Subcutaneous adipose tissue (tissue), 4 donors: ENCODE results near the gene ATG7. TPM values are rescaled to one million over a fixed set of nuclear protein-coding genes. Genes with fewer than 3 reads are reported as not detected.

Experiments used
- total RNA-seq, 4 donors: library from RNA; depleted of rRNA; stranded (reverse); fragments of >200 nt; gene quantifications; one replicate each; pipeline ENCODE4 v1.1.0, GENCODE V29; 2016
- TF ChIP-seq, protein P1 (sequence below): fragments of 450-650 bp; IDR thresholded peaks from one replicate; pipeline ENCODE4 v1.5.1; 2016; ENCODE audit warnings: low read depth, mild to moderate bottlenecking, control low read depth, antibody characterized with exemption, moderate library complexity

ATG7 gene
- total RNA-seq, 4 donors from 2014 or later = 55.0 to 130 (median 87.5) TPM

DNA sequence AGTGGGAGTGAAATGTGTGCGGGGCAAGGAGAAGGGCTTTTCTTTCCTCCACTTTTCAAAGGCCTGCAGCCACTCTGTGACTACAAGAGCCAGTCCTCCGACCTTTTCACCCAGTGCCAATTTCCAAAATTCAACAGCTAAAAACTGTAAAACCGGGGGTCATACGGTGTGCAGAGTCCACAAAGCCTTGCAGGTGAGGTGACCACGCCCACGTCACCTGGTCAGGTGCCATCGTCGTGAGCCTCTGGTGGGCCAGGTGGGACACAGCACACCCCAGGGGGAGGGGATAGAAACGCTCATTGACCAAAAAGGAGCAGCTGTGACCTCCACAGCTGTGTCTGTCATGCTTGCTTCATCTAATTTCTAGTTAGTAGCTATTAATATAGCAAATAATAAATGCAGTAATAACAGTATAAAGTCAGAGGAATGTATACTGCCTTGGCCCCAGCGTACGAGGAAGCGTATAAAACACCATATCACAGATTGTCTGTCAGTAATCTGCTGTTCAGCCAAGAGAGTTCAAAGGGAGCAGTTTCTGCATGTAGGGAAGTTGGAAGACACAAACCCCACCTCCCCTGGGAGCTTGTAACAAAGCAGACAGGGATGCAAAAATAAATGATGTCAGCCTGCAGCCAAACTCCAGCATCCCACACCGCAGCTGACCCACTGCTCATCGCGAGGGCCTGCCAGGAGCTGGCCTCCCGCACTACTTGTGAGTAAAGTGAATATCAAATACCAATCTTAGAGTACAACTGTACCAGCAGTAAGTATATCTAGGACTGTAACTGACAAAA lies 284.9 kb downstream of the ATG7 start:
- TF ChIP-seq, protein P1, sequence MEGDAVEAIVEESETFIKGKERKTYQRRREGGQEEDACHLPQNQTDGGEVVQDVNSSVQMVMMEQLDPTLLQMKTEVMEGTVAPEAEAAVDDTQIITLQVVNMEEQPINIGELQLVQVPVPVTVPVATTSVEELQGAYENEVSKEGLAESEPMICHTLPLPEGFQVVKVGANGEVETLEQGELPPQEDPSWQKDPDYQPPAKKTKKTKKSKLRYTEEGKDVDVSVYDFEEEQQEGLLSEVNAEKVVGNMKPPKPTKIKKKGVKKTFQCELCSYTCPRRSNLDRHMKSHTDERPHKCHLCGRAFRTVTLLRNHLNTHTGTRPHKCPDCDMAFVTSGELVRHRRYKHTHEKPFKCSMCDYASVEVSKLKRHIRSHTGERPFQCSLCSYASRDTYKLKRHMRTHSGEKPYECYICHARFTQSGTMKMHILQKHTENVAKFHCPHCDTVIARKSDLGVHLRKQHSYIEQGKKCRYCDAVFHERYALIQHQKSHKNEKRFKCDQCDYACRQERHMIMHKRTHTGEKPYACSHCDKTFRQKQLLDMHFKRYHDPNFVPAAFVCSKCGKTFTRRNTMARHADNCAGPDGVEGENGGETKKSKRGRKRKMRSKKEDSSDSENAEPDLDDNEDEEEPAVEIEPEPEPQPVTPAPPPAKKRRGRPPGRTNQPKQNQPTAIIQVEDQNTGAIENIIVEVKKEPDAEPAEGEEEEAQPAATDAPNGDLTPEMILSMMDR = no peak

GRCh38 chr3:11558002-11558401 lies 285.8 kb downstream of the ATG7 start:
- TF ChIP-seq, protein P1 = no peak

GRCh38 chr3:11558411-11558903 lies 286.3 kb downstream of the ATG7 start:
- TF ChIP-seq, protein P1 = no peak

DNA sequence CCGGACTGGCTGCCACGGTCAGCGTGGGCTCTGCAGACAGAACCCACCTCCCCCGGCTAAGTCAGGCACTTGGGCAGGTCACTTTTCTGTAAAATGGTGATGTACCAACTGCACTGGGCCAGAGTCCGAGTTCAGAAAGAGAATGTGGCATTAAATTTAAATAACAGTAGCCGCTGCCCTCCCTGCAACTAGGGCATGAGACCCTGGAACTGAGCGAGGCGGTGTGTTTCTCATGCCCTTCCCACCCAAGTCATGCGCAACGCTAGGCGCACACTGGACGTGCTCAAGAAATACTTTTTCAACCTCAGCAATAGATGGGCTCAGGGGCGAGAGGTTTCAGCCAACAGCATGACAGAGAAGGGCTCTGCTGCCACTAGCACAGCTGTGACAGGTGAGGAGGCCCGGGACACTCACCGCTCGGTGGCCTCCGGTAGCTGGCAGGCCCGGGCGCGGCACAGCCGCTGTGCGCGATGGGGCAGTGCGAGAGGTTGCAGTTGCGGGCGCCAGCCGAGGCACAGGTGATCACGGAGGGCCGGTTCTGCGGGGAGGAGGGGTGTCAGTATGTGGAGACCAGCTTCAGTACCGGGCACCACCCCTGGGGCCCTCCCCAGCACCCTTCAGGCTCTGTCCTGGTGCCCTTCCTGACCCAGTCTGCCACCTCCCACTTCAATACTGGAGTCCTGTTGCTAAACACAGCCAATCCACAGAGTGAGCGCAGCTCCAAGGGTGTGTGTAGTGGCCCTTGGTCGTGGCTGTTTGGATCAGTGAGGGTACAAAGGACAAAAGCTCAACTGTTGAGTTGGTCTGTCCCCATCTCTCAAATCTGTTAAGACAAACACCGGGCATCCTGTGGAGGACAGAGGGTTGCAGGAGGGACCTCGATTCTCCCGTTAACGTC lies 287.0 kb downstream of the ATG7 start:
- TF ChIP-seq, protein P1 = no peak

GRCh38 chr3:11559816-11560633 lies 287.8 kb downstream of the ATG7 start:
- TF ChIP-seq, protein P1 = no peak

DNA sequence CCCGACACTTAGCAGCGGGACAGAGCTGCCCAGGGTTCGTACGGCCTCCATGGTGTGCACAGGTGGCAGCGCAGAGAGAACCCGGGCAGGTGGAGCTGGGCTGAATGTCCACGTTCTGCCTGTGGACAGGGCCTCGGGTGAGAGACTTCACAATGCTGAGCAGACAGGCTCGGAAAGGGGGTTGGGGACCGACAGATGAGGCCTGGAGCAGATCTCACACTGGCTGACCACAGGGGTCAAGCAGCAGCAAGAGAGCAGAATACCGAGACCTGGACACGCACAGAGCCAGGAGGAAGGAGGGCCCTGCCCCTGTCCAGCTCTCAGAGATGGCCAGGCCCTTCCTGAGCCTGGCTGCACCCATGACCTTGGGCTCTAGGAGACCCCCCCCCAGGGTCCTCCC lies 288.5 kb downstream of the ATG7 start:
- TF ChIP-seq, protein P1 = no peak
